Neuronal stem cell (in vitro differentiated cells): Measurements from ENCODE around the gene PLK3.

ENCODE experiments used
- DNase-seq: peaks from one replicate; pipeline ENCODE4 v3.0.0-alpha.2; 2013; ENCODE audit warnings: low spot score
- H2AFZ ChIP-seq: one replicate; pipeline ENCODE4 v1.6.1; 2013; ENCODE audit warnings: mild to moderate bottlenecking, low read length, inconsistent platforms
- H2AK5ac ChIP-seq: 2 replicates; pipeline ENCODE4 v1.6.1; 2013; ENCODE audit warnings: low read depth, mild to moderate bottlenecking, inconsistent platforms, low read length, moderate library complexity, mixed read lengths
- H2BK120ac ChIP-seq: 2 replicates; pipeline ENCODE4 v1.6.1; 2013; ENCODE audit warnings: low read depth, mild to moderate bottlenecking, inconsistent platforms, low read length, moderate library complexity, mixed read lengths
- H2BK12ac ChIP-seq: one replicate; pipeline ENCODE4 v1.6.1; 2013; ENCODE audit warnings: low read length, inconsistent platforms
- H2BK15ac ChIP-seq: 2 replicates; pipeline ENCODE4 v1.6.1; 2013; ENCODE audit warnings: mild to moderate bottlenecking, low read length, inconsistent platforms, mixed read lengths
- H2BK5ac ChIP-seq: one replicate; pipeline ENCODE4 v1.6.1; 2013; ENCODE audit warnings: inconsistent platforms, mild to moderate bottlenecking, low read length, moderate library complexity
- H3K14ac ChIP-seq: one replicate; pipeline ENCODE4 v1.6.1; 2013; ENCODE audit warnings: low read length, inconsistent platforms
- H3K18ac ChIP-seq: 2 replicates; pipeline ENCODE4 v1.6.1; 2013; ENCODE audit warnings: low read length, inconsistent platforms
- H3K23ac ChIP-seq: 2 replicates; pipeline ENCODE4 v1.6.1; 2013; ENCODE audit warnings: low read depth, mild to moderate bottlenecking, mixed read lengths, low read length, inconsistent platforms; ENCODE audit not compliant: poor library complexity
- H3K27ac ChIP-seq: replicated peaks from 3 replicates; pipeline ENCODE4 v1.5.1; 2013; ENCODE audit warnings: low read length, inconsistent platforms
- H3K27me3 ChIP-seq, 3 experiments: 2 replicates each; pipeline ENCODE4 v1.6.1; 2013; ENCODE audit warnings: low read length in 3 of 3, mild to moderate bottlenecking in 2 of 3, inconsistent platforms in 1 of 3, low read depth in 1 of 3, mixed read lengths in 1 of 3, moderate library complexity in 1 of 3; ENCODE audit not compliant: control insufficient read depth in 3 of 3, insufficient read depth in 3 of 3
- H3K36me3 ChIP-seq, 2 donors: replicated peaks in 1 of 2; 2 replicates each; pipeline ENCODE4 v1.6.1; 2013; ENCODE audit warnings: low read length in 2 of 2; ENCODE audit not compliant: control insufficient read depth in 2 of 2, insufficient read depth in 2 of 2
- H3K4ac ChIP-seq: 2 replicates; pipeline ENCODE4 v1.6.1; 2013; ENCODE audit warnings: inconsistent platforms, mild to moderate bottlenecking, low read length, moderate library complexity
- H3K4me1 ChIP-seq, 2 donors: 1 replicate in 1 of 2; 2 replicates in 1 of 2; pipeline ENCODE4 v1.6.1; 2013; ENCODE audit warnings: low read length in 2 of 2, low read depth in 1 of 2; ENCODE audit not compliant: control insufficient read depth in 2 of 2, insufficient read depth in 1 of 2
- H3K4me2 ChIP-seq: one replicate; pipeline ENCODE4 v1.6.1; 2013; ENCODE audit warnings: mild to moderate bottlenecking, low read length, inconsistent platforms; ENCODE audit not compliant: insufficient read depth, poor library complexity, severe bottlenecking
- H3K4me3 ChIP-seq, 2 donors: 2 replicates each; pipeline ENCODE4 v1.5.1; 2013; ENCODE audit warnings: low read length in 2 of 2, mild to moderate bottlenecking in 2 of 2, inconsistent platforms in 1 of 2, moderate library complexity in 1 of 2
- H3K79me1 ChIP-seq: one replicate; pipeline ENCODE4 v1.6.1; 2013; ENCODE audit warnings: low read depth, mild to moderate bottlenecking, inconsistent platforms, low read length, moderate library complexity
- H3K9ac ChIP-seq: one replicate; pipeline ENCODE4 v1.6.1; 2013; ENCODE audit warnings: mild to moderate bottlenecking, low read depth, low read length, inconsistent platforms; ENCODE audit not compliant: poor library complexity
- H3K9me3 ChIP-seq, 2 donors: replicated peaks in 1 of 2; 2 replicates each; pipeline versions ENCODE3 to v1.6.1; 2013; ENCODE audit warnings: low read length in 2 of 2, mild to moderate bottlenecking in 2 of 2, inconsistent platforms in 1 of 2, low read depth in 1 of 2, mixed read lengths in 1 of 2, moderate library complexity in 1 of 2; ENCODE audit not compliant: control insufficient read depth in 2 of 2, insufficient read depth in 1 of 2
- H4K8ac ChIP-seq: one replicate; pipeline ENCODE4 v1.6.1; 2013; ENCODE audit warnings: low read depth, mild to moderate bottlenecking, inconsistent platforms, low read length, moderate library complexity
- H4K91ac ChIP-seq: one replicate; pipeline ENCODE4 v1.6.1; 2013; ENCODE audit warnings: low read length, low read depth, mild to moderate bottlenecking, inconsistent platforms; ENCODE audit not compliant: poor library complexity
- WGBS, 2 donors: extraction: QIAGEN DNeasy Blood & Tissue Kit; methylation state at CpG; one replicate each; pipeline ENCODE4 v1.1.7; 2013; ENCODE audit warnings: missing lambda C conversion rate in 2 of 2, mixed read lengths in 1 of 2; ENCODE audit not compliant: insufficient read length in 2 of 2, insufficient replicate concordance in 1 of 2; ENCODE audit errors: extremely low coverage in 2 of 2; 5-methylcytosine and 5-hydroxymethylcytosine counted together

Gene PLK3

DNA sequence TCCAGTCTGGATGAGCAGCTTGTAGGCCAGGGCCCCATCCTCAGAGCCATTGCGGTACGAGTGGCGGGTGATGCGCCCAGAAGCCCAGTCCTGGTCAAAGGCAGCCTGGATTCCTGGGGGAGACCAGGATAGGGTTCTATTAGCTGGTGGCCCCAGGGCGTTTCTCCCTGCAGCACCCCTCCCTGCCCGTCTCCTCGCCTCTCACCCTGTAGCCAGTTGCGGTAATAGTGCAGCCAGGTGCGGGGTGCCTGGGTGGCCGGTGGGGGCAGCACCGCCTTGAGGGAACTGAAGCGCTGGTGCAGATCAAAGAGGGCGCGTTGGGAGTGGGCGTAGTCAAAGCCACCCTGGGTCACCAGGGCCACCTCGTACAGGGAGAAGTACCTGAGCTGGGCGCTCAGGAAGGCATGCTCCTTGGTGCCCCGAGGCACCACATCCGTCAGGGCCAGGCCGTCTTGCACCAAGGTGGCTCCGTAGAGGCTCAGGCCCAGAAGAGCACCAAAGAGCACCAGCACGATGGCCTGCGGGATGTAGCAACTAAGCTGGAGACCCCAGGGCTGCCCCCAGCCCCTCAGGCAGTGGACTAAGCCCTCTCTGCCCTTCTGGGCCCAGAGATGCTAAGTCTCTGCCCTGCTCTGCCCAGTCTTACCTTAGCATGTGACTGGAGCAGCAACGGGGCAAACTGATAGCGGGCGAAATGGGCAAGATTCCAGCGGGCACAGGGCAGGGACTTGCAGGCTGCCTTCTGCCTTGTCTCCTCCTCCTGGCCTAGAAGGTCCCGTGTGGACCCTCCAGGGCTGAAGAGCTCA lies 27.2 kb downstream of the PLK3 start:
- no CpG with 5 or more reads among the region's 28 CpGs for WGBS, 2 donors
- Histone ChIP-seq H3K4me2 (no peak overlapping the region), H2AK5ac (peak overlapping the region; percentile 81), H2BK12ac (no peak overlapping the region), H3K4me1 (peaks cover 0 to 3% of the 10 kb centered on the region in 2 donors), H4K91ac (no peak overlapping the region), H2AFZ (no peak overlapping the region), H2BK5ac (peak overlapping the region; percentile 39), H3K27ac (no peak overlapping the region), H3K18ac (peak overlapping the region; percentile 4), H3K9me3 (peaks cover 0 to 11% of the 10 kb centered on the region in 2 donors), H3K4ac (peak overlapping the region; percentile 6), H3K79me1 (no peaks in the 10 kb centered on the region), H3K14ac (no peak overlapping the region), H3K23ac (no peak overlapping the region), H3K36me3 (no peaks in the 10 kb centered on the region), H4K8ac (no peak overlapping the region), H2BK15ac (peak overlapping the region; percentile 63), H2BK120ac (no peak overlapping the region), H3K9ac (no peak overlapping the region), H3K4me3 (no peak overlapping the region), H3K27me3 (no peaks in the 10 kb centered on the region)
- no peak for DNase-seq

DNA sequence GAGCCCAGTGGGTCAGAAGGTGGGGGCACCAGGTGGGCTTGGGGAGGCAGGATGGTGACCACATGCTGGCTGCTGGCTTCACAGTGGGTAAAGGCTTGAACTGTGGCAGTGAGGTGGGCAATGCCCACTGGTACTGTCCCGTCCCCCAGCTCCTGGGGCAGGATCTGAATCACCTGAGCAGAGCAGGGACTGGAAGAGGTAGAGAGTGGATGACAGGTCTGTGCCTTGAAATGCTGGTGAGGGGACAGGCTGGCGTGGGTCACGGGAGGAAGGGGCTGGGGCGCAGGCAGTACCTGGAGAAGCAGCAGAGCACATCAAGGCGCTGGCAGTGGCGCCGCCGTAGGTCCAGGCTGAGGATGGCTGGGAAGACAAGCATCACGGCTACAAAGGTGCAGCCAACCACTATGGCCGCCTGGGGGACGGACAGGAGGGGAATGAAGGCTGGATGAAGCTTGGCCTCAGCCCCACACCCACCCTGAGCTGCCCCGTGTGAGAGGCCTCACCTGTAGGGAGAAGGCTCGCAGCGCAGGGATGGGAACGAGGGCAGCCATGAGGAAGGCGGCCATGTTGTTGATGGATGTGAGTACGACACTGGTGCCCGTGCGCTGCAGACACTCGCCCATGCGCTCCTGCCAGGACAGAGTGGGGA lies 27.9 kb downstream of the PLK3 start:
- Histone ChIP-seq H3K18ac (peak overlapping the region; percentile 65), H2BK15ac (peak overlapping the region; percentile 22), H3K23ac (peak overlapping the region; percentile 78), H2AFZ (no peak overlapping the region), H2BK5ac (no peak overlapping the region), H4K8ac (no peak overlapping the region), H3K9ac (no peak overlapping the region), H3K4me2 (no peak overlapping the region), H3K36me3 (no peaks in the 10 kb centered on the region), H3K4ac (peak overlapping the region; percentile 90), H3K9me3 (peaks cover 0 to 11% of the 10 kb centered on the region in 2 donors), H3K27me3 (no peaks in the 10 kb centered on the region), H3K4me3 (no peak overlapping the region), H3K14ac (peak overlapping the region; percentile 33), H3K79me1 (no peaks in the 10 kb centered on the region), H2BK120ac (peak overlapping the region; percentile 34), H4K91ac (peak overlapping the region; percentile 68), H3K27ac (no peak overlapping the region), H2BK12ac (peak overlapping the region; percentile 68), H2AK5ac (peak overlapping the region; percentile 77), H3K4me1 (peaks cover 0 to 3% of the 10 kb centered on the region in 2 donors)
- no CpG with 5 or more reads among the region's 21 CpGs for WGBS, 2 donors
- DNase-seq = no peak

DNA sequence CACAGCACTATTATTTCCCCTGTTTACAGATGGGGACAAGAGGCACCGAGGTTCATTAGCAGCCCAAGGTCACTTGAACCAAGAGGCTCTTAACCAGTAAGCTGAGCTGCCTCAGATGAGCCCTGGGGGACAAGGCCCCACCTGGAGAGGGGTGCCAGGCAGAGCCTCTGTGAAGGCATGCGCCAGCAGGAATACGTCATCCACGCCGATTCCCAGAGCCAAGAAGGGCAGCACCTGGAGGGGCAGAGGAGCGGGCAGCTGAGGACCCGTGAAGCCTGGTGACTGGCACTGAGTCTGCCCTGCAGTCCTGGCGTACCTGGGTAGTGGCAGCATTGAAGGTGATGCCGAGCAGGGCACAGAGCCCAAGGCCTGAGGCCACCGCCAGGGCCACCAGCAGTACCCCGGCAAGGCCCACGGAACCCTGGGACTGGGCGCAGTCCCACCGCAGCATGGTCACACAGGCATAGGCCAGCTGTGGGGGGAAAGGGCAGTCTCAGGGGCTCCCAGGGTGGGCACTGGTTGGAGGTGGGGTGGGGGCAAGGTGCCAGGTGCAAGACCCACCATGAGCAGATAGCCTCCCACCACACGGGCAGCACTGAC lies 28.8 kb downstream of the PLK3 start:
- H3K27me3 ChIP-seq = no peaks in the 10 kb centered on the region
- H4K91ac ChIP-seq = no peak overlapping the region
- H2BK15ac ChIP-seq = peak overlapping the region; percentile 45
- WGBS, 2 donors = no CpG with 5 or more reads among the region's 15 CpGs
- no peak for DNase-seq
- H4K8ac ChIP-seq = no peak overlapping the region
- H2BK120ac ChIP-seq = peak overlapping the region; percentile 9
- H3K4me1 ChIP-seq = peaks cover 0 to 3% of the 10 kb centered on the region in 2 donors
- H3K14ac ChIP-seq = no peak overlapping the region
- H2BK5ac ChIP-seq = peak overlapping the region; percentile 29
- no peaks in the 10 kb centered on the region for H3K36me3 ChIP-seq
- no peak overlapping the region for H3K9ac ChIP-seq
- H2AFZ ChIP-seq = no peak overlapping the region
- peak overlapping the region; percentile 75 for H3K18ac ChIP-seq
- no peak overlapping the region for H3K23ac ChIP-seq
- H3K4me2 ChIP-seq = no peak overlapping the region
- no peak overlapping the region for H3K4me3 ChIP-seq
- no peak overlapping the region for H3K4ac ChIP-seq
- no peak overlapping the region for H2BK12ac ChIP-seq
- peaks cover 0 to 11% of the 10 kb centered on the region in 2 donors for H3K9me3 ChIP-seq
- H2AK5ac ChIP-seq = peak overlapping the region; percentile 95
- no peaks in the 10 kb centered on the region for H3K79me1 ChIP-seq
- no peak overlapping the region for H3K27ac ChIP-seq
